Measurements from ENCODE around the gene EYS.

Gene EYS

DNA sequence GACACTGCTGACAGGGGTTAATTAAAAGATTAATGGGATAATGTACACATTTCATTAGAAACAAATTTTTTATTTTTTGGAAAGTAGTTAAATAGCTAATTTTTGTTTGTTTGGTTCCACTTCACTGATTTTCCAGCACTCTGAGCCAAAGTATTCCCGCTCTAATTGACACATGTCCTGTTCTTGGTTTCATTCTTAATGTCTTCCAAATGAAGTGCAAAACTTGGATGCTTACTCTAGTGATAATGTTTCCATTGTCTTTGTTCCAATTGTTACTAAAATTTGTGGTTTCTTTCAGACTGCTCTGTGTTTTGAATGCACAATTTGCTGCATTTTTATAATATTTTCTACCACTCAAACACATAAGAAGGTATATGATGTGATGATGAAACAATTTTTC is 1277.1 kb downstream of the EYS start:
- Histone ChIP-seq H3K27ac (no peak overlapping the region), H3K4me3 (no peak overlapping the region)
- DNase-seq (ENCODE audit: low spot score): no peak
- TF ChIP-seq, protein P1, sequence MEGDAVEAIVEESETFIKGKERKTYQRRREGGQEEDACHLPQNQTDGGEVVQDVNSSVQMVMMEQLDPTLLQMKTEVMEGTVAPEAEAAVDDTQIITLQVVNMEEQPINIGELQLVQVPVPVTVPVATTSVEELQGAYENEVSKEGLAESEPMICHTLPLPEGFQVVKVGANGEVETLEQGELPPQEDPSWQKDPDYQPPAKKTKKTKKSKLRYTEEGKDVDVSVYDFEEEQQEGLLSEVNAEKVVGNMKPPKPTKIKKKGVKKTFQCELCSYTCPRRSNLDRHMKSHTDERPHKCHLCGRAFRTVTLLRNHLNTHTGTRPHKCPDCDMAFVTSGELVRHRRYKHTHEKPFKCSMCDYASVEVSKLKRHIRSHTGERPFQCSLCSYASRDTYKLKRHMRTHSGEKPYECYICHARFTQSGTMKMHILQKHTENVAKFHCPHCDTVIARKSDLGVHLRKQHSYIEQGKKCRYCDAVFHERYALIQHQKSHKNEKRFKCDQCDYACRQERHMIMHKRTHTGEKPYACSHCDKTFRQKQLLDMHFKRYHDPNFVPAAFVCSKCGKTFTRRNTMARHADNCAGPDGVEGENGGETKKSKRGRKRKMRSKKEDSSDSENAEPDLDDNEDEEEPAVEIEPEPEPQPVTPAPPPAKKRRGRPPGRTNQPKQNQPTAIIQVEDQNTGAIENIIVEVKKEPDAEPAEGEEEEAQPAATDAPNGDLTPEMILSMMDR (IDR thresholded peaks at IDR 0.05): no peak

DNA sequence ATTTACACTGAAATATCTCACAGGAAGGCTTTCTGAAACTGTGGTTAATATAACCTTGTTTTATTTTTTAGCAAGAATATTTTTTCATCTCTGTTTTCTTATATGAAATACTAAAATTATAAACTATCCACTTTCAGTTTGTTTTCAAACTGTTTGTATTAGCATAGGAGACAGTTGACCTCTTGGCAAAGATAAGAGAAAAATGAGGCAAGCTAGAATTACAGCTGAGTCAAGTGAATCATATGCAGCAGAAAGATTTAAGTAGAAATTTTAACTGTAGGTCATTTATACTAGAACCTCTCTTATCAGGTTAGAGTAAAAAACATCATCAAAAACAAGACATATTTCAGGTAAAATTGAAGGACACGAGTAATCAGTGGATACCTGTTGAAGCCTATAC is 1278.8 kb downstream of the EYS start:
- Histone ChIP-seq H3K4me3 (no peak overlapping the region), H3K27ac (no peak overlapping the region)
- TF ChIP-seq, protein P1 (IDR thresholded peaks at IDR 0.05): no peak
- no peak for DNase-seq (ENCODE audit: low spot score)

DNA sequence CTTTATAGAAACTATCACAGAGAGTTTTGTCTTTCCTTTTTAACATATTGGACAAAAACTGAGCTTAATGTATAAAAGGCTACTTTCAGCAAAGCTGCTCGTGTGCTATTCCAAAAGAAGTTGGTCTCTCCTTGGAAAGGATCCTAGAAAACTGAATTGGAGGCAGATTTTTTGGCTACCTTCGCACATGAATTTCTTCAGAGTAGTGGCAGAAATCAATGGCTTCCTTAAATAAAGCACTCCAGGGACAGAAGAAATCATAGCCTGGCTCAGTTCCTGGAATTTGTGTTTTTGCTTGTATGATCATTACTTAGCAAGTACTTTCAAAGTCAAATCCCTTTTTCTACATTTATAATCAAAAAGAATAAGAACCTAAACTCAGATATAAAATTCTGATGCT is 1291.1 kb downstream of the EYS start:
- TF ChIP-seq, protein P1 (IDR thresholded peaks at IDR 0.05): no peak
- no peak for DNase-seq (ENCODE audit: low spot score)
- H3K4me3 ChIP-seq: no peak overlapping the region
- no peak overlapping the region for H3K27ac ChIP-seq

DNA sequence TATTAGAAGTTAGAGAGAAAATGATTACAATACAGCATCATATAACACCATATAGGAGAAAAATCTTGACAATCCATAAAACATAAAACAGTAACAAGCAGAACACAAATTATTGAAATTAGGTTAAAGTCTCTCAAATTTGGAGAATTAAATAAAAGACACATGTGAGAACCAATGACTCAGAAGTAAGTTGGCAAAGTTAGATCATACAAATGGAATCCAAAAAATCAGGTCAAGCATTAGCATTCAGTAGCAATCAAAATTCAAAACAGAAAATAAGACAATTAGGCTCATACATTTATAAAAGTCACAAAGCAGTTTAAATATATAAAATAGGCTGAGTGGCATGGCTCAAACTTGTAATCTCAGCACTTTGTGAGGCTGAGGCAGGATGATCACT is 1295.8 kb downstream of the EYS start:
- TF ChIP-seq, protein P1 (IDR thresholded peaks at IDR 0.05): no peak
- Histone ChIP-seq H3K4me3 (no peak overlapping the region), H3K27ac (no peak overlapping the region)
- DNase-seq (ENCODE audit: low spot score): no peak

DNA sequence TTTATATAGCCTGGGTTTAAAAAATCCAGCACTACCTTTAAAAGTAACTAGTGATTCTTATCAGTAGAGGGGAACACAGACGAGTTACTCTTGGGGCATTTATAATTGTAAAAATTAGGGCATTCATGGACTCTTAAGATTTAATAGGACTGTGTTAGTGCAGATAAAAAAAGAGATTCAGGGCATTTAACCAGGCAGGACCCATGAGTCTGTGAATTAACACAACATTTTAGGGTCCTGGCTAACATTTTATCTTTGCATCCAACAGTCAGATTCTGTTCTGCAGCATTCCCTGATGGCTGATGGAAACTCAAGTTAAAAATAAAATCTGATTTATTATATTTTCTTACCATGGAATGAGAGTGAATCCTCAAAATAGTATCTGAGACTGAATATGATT is 1297.1 kb downstream of the EYS start:
- no peak for DNase-seq (ENCODE audit: low spot score)
- no peak overlapping the region for H3K4me3 ChIP-seq
- no peak overlapping the region for H3K27ac ChIP-seq
- TF ChIP-seq, protein P1 (IDR thresholded peaks at IDR 0.05): no peak

DNA sequence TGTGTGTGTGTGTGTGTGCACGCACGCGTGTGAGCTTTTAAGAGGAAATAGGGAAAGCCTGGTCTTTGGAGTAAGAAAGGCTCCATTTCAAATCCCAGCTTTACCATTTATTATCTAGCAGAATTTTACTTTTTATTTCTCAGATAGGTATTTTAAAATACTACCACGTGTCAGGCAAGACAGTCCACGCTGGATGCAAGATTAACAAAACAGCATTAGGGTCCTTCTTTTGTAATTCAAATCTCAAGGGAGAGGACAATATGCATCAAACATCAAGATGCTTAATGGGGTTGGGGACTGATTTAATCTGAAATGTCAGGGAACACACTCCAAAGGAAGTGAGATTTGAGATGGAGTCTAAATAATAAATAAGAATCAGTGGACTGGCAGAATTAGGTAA is 1302.6 kb downstream of the EYS start:
- no peak for DNase-seq (ENCODE audit: low spot score)
- no peak overlapping the region for H3K27ac ChIP-seq
- TF ChIP-seq, protein P1 (IDR thresholded peaks at IDR 0.05): no peak
- no peak overlapping the region for H3K4me3 ChIP-seq

DNA sequence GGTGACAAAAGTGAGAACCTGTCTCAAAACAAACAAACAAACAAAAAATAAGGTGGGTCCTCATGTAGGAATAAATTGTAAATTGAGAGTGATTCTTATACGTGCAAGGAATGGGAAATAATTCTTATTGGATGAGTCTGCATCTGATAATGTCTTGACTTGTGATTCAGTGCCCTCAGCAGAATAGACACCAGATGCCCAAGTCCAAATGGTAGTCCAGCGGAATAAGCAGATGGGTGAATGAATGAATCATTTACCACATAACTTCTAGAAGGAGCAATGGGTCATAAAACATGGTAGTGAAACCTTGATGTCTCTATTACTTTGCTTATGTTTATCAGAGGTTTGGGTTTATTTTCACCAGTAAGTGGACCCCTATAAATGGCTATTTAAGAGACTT is 1323.7 kb downstream of the EYS start:
- Histone ChIP-seq H3K4me3 (no peak overlapping the region), H3K27ac (no peak overlapping the region)
- no peak for DNase-seq (ENCODE audit: low spot score)
- TF ChIP-seq, protein P1 (IDR thresholded peaks at IDR 0.05): no peak
